NCI-H345 treated with DMSO at 0.1 percent for 48 hours (cell line): ENCODE results near the gene TIMP4.

Source experiments
- DNase-seq: peaks from one replicate; lab custom pipeline; 2025; ENCODE audit not compliant: unreplicated experiment; lab: John Stamatoyannopoulos, UW

TIMP4 gene

GRCh38 chr3:12148183-12148940 is 10.3 kb downstream of the TIMP4 start:
- DNase-seq = no peak

DNA sequence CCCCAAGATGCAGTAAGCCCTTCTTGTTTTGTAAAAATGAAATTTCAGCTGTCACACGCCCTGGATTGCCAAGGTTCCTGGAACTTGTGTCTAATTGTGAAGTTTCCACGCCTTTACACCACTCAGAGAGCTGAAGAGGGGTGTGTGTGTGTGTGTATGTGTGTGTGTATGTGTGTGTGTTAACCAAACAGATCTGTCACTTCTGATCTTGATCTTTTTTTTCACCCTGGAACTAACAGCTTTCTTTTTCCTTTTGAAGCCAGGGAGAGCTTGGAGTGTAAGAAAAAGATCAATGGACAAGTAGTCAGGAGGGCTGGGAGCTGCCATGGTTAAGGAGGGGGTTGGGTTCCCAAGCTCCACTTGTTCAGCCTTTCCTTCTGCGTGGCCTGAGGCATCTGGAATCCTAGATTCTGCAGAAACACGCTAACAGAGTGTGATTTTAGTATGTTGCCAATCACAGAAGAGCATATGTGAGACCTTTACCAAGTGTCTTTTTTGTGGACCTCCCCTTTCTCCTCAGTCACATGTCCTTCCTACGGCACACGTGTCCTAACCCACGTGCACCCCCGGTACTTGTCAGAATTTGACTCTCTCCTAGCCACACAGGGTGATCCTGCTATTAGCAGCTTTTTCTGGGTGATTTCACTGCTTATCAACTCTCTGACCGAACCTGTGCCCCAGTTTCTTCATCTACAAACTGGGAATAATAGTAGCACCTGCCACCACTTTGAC is 11.5 kb downstream of the TIMP4 start:
- DNase-seq = no peak

DNA sequence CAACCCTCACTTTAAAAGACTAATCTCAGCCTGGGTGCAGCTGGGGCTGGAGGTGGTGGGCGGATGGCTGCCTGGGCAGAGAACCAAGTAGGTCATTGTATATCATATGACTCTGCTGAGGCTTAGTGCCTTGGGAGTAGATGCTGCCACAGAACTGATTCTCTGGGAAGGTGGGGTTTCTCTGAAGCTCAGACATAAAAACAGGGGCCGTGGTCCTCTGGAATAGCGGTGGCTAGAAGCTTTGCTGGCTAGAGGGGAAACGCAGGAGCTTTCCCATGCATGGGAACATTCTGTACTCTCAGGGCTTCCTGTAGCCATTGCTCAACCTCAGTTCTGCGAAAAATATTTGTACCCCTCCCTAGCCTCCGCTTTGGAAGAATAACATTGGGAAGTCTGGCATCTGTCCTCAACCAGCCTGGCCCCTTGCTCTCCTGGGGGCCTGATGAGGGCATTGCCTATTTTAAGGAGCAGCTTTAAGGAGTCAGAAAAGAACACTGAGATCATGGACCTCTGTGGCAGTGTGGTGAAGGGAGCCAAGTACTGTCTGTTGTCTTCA is 14.7 kb downstream of the TIMP4 start:
- no peak for DNase-seq

DNA sequence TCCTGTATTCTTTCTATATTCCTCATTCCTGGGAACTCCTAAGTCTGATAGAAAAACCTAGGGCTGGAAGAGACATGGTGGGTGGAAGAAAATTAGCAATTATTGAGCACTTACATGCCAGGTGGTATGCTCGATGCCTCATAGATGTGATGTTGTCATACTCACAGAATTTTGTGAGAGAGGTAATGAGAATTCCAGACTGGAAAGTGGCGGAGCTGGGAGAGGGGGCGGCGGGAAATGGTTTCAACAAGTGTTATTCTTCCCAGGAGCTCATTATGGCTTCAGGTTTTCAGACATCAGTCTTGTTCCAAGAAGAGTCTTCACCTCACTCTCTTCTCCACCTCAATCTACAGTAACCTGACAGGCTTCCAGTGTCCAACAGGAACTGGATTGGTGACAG is 16.2 kb downstream of the TIMP4 start:
- DNase-seq = no peak

GRCh38 chr3:12141350-12141749 is 17.4 kb downstream of the TIMP4 start:
- no peak for DNase-seq

- DNase-seq = no peak
Measured at GRCh38 chr3:12139111-12139511, 19.6 kb downstream of the TIMP4 start.

- no peak for DNase-seq
Measured at GRCh38 chr3:12138044-12138443, 20.7 kb downstream of the TIMP4 start.

GRCh38 chr3:12136371-12136770 is 22.3 kb downstream of the TIMP4 start:
- DNase-seq = no peak

- peak; percentile 3 for DNase-seq
Measured at GRCh38 chr3:12135029-12135657, 23.6 kb downstream of the TIMP4 start.

DNA sequence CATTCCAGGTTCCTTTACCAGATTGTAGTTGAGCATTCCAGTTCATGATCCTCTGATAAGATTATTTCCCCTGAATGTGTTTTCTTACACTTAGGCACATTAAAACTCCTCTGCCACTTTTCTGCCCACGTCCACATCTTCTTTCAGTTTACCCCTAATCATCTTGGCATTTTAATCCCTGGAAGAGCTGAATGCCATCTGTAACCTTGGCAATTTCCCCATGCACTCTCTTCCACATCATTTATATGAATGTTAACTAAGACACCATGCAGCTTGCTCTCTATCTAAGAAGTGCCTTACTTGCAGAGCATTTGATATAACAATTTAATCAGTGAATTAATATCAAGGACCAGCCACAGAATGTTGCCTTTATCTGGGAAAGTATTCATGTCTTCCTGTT is 25.8 kb downstream of the TIMP4 start:
- no peak for DNase-seq

GRCh38 chr3:12131351-12132090 is 27.2 kb downstream of the TIMP4 start:
- no peak for DNase-seq

DNA sequence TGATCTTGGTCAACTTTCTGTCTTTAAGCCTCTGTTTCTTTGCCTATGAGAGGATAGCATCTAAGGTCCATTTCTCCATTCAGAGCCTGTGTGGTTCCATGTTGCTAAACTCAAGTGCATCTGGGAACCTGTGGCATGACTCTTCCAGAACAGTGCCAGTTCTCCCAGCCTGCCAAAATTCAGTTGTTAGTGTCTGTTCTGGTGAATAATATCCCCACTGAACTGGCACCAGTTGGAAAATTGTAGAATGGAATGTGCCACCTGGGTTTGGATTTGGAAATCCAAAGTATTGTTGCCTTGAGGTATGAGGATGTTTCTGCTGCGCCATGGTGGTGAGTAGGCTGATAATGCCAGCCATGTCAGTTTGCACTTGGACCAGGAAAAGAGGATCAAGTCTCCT is 31.3 kb downstream of the TIMP4 start:
- no peak for DNase-seq

DNA sequence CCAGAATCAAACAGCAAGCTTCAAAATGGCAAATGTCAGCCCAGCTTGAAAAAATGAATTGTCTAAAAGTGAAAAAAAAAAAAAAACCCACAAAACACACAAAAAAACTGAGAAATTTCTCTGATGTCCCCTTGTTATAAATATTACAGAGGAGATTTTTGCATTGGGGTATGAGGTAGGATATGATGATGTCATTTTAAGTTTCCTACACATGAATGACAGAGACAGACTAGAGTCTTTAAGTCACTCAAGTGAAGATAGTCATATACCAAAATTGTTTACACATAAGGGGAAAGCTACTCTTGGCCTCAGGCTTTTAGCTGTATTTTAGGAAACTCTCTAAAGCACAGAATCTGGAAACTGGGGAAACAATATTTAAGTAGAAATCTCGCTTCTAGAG is 32.9 kb downstream of the TIMP4 start:
- no peak for DNase-seq

- no peak for DNase-seq
Measured at GRCh38 chr3:12121466-12121865, 37.2 kb downstream of the TIMP4 start.

DNA sequence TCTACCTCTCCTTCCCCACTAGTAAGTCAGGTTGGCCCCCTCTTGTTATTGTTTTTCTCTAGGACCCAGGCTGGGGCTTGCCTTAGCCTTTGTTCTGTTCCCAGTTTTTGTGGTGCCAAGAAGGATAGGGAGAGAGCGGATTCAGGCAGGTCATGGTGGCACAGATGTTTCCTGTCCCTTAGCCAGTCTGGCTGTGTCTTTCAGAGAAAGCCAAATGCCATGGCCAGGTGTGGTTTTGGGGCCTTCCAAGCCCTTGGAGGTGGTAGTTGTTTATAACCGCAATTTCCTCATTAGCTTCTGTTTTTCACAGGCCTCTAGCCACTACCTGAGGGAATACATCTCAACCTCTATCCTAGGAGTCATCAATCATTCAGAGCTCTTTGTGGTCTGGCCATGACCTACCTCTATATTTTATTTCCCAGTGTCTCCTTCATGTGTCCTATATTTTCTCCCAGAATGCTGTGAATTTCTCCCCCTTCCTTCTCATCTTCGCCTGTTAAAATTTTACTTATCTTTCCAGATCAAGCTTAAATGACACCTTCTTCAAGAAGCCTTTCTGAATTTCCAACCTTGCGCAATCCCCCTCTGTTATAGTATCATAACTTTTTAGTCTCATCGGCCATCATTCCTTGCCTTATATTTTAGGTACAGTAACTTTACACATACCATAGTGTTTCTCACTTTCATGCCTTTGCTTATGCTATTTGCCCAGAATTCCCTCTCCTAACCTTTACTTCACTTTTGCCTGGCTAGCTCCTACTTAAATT is 38.2 kb downstream of the TIMP4 start:
- DNase-seq = no peak

DNA sequence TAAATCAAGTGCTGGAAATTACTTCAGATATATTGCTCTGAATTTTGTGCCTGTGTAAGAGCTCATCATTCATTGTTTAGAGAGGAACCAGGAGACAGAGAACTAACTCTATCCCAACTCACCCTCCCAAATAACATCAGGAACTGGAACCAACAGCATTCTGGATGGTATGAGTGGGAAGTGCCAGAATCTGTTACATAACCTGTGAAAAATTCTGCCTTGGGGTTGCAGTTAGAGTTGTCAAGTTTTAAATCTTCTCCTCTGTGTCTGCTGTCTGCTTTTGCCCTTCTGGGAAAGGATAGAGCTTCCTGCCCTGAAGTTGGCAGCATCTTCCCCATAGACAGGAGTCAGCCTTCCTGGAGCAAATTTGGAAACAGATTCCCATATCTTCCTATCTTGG is 41.2 kb downstream of the TIMP4 start:
- DNase-seq = no peak

DNA sequence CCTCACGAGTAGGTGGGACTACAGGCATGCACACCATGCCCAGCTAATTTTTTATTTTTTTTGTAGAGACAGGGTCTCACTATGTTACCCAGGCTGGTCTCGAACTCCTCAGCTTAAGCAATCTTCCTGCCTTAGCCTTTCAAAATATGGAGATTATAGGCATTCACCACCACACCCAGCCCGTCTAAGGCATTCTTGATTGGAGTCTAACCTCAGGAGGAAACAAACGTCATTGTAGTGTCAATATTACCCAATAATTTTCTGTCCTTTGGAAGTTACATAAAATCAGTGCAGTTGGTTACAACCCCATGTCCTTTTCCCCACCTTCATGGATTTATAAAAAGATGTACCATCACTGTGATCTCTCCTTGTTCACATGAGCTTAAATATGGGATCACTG is 41.8 kb downstream of the TIMP4 start:
- DNase-seq = no peak

DNA sequence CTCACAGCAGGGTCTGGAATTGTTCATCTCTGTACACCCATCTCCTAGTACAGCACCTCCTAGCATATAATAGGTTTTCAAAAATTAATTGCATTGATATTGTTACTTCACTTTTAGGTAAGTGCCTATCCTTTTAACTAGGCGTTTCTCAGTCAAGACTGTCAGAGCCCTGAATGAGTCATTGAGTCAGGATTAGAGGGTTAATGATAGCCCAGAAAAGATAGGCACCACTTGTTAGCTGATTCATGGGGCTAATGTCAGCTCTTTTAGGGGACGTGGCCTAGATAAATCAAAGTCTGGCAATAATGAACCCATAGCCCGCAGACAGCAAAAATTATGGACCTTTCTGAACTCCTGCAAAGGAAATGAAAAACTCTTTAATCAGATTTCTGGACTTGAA is 42.9 kb downstream of the TIMP4 start:
- no peak for DNase-seq

- DNase-seq = no peak
Measured at GRCh38 chr3:12115104-12115503, 43.6 kb downstream of the TIMP4 start.

DNA sequence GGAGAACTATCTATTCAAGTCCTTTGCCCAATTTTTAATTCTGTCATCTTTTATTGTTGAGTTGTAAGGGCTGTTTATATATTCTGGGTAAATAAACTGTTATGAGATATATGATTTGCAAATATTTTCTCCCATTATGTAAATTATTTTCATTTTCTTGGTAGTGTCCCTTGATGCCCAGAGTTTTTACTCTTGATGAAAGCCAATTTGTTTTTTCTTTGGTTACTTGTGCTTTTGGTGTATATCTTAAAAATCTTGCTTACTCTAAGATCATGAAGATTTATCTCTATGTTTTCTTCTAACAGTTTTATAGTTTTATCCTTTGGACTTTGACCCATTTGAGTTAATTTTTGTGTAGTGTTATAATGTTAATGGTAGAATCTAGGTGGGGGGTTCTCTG is 44.5 kb downstream of the TIMP4 start:
- DNase-seq = no peak
